ENCODE measurements around the gene CHST12. TPM values are rescaled to one million over a fixed set of nuclear protein-coding genes. Genes with fewer than 3 reads are reported as not detected.

The CHST12 gene
- total RNA-seq, 1 experiment from 2014 or later, result 12.9 TPM

DNA sequence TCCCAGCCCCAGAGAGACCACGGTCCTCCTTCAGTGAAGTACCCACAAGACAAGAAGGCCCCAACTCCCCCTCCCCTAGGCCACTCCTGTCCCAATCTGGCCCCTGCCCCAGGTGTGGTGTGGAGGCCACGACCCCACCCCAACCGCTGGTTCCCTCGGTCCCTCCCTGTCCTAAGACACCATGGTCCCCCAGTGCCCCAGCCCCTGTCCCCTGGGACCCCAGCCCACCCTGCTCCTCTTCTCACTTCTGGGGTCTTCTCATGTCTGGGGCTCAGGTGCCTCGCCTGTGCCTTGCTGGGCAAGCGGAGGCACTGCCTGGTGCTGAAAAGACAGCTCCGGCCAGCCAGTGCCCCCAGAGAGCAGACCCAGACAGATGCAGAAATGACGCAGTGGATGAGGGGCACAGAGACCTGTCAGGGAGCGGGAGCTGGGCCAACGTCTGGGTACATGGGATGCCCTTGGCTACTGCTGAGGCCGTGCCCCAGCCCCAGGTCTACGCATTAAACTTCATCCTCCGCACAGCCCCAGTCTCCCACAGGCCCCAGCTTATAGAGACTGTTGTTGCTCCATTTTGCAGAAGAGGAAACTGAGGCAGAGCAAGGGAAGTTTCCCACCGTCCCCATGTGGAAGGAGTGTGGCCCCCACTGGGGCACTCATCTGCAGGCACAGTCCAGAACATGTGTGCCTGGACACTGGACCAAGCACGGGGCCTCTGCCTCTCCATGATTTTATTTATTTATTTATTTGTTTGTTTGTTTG is 58.0 kb downstream of the CHST12 start:
- no peaks in the 10 kb centered on the region for H3K36me3 ChIP-seq (ENCODE audit: low read depth, low read length)
- H3K9me2 ChIP-seq (replicated peaks; ENCODE audit: low read length), result no peaks in the 10 kb centered on the region
- POLR2A ChIA-PET (ENCODE audit: unreplicated experiment), result no interaction called here
- H4K20me1 ChIP-seq (ENCODE audit: low read length), result no peaks in the 10 kb centered on the region
- H3K9ac ChIP-seq (ENCODE audit: low read length), result no peak overlapping the region
- DNase-seq, result no peak
- H3K27ac ChIP-seq (ENCODE audit: low read length), result no peak overlapping the region
- H3F3A ChIP-seq (ENCODE audit: low read length, unreplicated experiment), result no peaks in the 10 kb centered on the region
- H3K4me3 ChIP-seq (ENCODE audit: low read length), result no peak overlapping the region
- no peaks in the 10 kb centered on the region for H3K4me1 ChIP-seq (ENCODE audit: insufficient read depth, low read length)
- intact Hi-C loops (cut with micrococcal nuclease), result no loop called here
- no peak overlapping the region for H3K4me2 ChIP-seq (ENCODE audit: low read length)
- H3K79me2 ChIP-seq (ENCODE audit: low read length), result no peaks in the 10 kb centered on the region
- BruUV-seq (replicated peaks), result no TSS peak
- H3K9me3 ChIP-seq (ENCODE audit: low read length), result no peaks in the 10 kb centered on the region
- TF ChIP-seq CTCF (conservative IDR thresholded peaks at IDR 0.05; ENCODE audit: low read depth, low read length) (no peak), EZH2phosphoT487 (IDR thresholded peaks at IDR 0.05; ENCODE audit: borderline replicate concordance, low read length) (no peak), EZH2 (IDR thresholded peaks at IDR 0.05; ENCODE audit: low read length, unreplicated experiment) (no peak)
- H2AFZ ChIP-seq (ENCODE audit: low read length), result no peak overlapping the region
- CTCF ChIA-PET, result no interaction called here
- H3K27me3 ChIP-seq (ENCODE audit: low read length), result no peaks in the 10 kb centered on the region
- ATAC-seq, result no peak

- CTCF ChIA-PET, result no interaction called here
- no peak for TF ChIP-seq EZH2phosphoT487 (IDR thresholded peaks at IDR 0.05; ENCODE audit: borderline replicate concordance, low read length)
- TF ChIP-seq EZH2 (IDR thresholded peaks at IDR 0.05; ENCODE audit: low read length, unreplicated experiment), result no peak
- TF ChIP-seq CTCF (conservative IDR thresholded peaks at IDR 0.05; ENCODE audit: low read depth, low read length), result no peak
- H3K4me2 ChIP-seq (ENCODE audit: low read length), result no peak overlapping the region
- no peaks in the 10 kb centered on the region for H3K9me2 ChIP-seq (replicated peaks; ENCODE audit: low read length)
- no peak overlapping the region for H2AFZ ChIP-seq (ENCODE audit: low read length)
- H3K4me1 ChIP-seq (ENCODE audit: insufficient read depth, low read length), result no peaks in the 10 kb centered on the region
- H3K4me3 ChIP-seq (ENCODE audit: low read length), result no peak overlapping the region
- intact Hi-C loops (cut with micrococcal nuclease), result no loop called here
- no peaks in the 10 kb centered on the region for H3K36me3 ChIP-seq (ENCODE audit: low read depth, low read length)
- no peak overlapping the region for H3K27ac ChIP-seq (ENCODE audit: low read length)
- H3K9ac ChIP-seq (ENCODE audit: low read length), result no peak overlapping the region
- no peaks in the 10 kb centered on the region for H3K9me3 ChIP-seq (ENCODE audit: low read length)
- ATAC-seq (no peak), DNase-seq (no peak)
- no peaks in the 10 kb centered on the region for H3K79me2 ChIP-seq (ENCODE audit: low read length)
- H4K20me1 ChIP-seq (ENCODE audit: low read length), result no peaks in the 10 kb centered on the region
- H3F3A ChIP-seq (ENCODE audit: low read length, unreplicated experiment), result no peaks in the 10 kb centered on the region
- no peaks in the 10 kb centered on the region for H3K27me3 ChIP-seq (ENCODE audit: low read length)
- no TSS peak for BruUV-seq (replicated peaks)
- POLR2A ChIA-PET (ENCODE audit: unreplicated experiment), result no interaction called here
These were observed 59.3 kb downstream of the CHST12 start for GRCh38 chr7:2462731-2463130.

- no peaks in the 10 kb centered on the region for H3K79me2 ChIP-seq (ENCODE audit: low read length)
- no peaks in the 10 kb centered on the region for H4K20me1 ChIP-seq (ENCODE audit: low read length)
- TF ChIP-seq EZH2 (IDR thresholded peaks at IDR 0.05; ENCODE audit: low read length, unreplicated experiment) (no peak), CTCF (conservative IDR thresholded peaks at IDR 0.05; ENCODE audit: low read depth, low read length) (no peak), EZH2phosphoT487 (IDR thresholded peaks at IDR 0.05; ENCODE audit: borderline replicate concordance, low read length) (no peak)
- H3K4me2 ChIP-seq (ENCODE audit: low read length), result no peak overlapping the region
- ATAC-seq (no peak), DNase-seq (no peak)
- CTCF ChIA-PET, result no interaction called here
- no TSS peak for BruUV-seq (replicated peaks)
- no peak overlapping the region for H3K4me3 ChIP-seq (ENCODE audit: low read length)
- 0 out of 2 replicates have a peak, but pooled peaks cover under 1% of the 10 kb centered on the region for H3K4me1 ChIP-seq (ENCODE audit: insufficient read depth, low read length)
- H3K27me3 ChIP-seq (ENCODE audit: low read length), result no peaks in the 10 kb centered on the region
- H3K9me3 ChIP-seq (ENCODE audit: low read length), result no peaks in the 10 kb centered on the region
- H3K36me3 ChIP-seq (ENCODE audit: low read depth, low read length), result no peaks in the 10 kb centered on the region
- no peaks in the 10 kb centered on the region for H3F3A ChIP-seq (ENCODE audit: low read length, unreplicated experiment)
- H3K9ac ChIP-seq (ENCODE audit: low read length), result no peak overlapping the region
- H3K9me2 ChIP-seq (replicated peaks; ENCODE audit: low read length), result no peaks in the 10 kb centered on the region
- no peak overlapping the region for H2AFZ ChIP-seq (ENCODE audit: low read length)
- H3K27ac ChIP-seq (ENCODE audit: low read length), result no peak overlapping the region
- POLR2A ChIA-PET (ENCODE audit: unreplicated experiment), result no interaction called here
- intact Hi-C loops (cut with micrococcal nuclease), result no loop called here
These were observed 62.5 kb downstream of the CHST12 start for GRCh38 chr7:2465928-2466327.
